Mucosa of descending colon (tissue), 3 donors: ENCODE measurements around the gene MAMDC4. TPM values are rescaled to one million over a fixed set of nuclear protein-coding genes. Genes with fewer than 3 reads are reported as not detected.

Experiments used
- ATAC-seq: fragments of 200-7000 bp; cut with Tn5 transposase; one replicate; pipeline ENCODE4 v1.9.1; 2020; ENCODE audit warnings: mild to moderate bottlenecking, moderate library complexity
- DNase-seq, 3 donors: peaks; one replicate each; pipeline ENCODE4 v3.0.0-alpha.2; 2020
- H3K36me3 ChIP-seq: fragments of 200-600 bp; one replicate; pipeline ENCODE4 v1.8.0; 2021; ENCODE audit warnings: low read depth, mild to moderate bottlenecking
- H3K4me1 ChIP-seq: fragments of 200-600 bp; one replicate; pipeline ENCODE4 v1.8.0; 2021; ENCODE audit warnings: low read depth, mild to moderate bottlenecking
- H3K4me3 ChIP-seq: fragments of 200-600 bp; one replicate; pipeline ENCODE4 v1.8.0; 2021; ENCODE audit warnings: mild to moderate bottlenecking
- H3K9me3 ChIP-seq: fragments of 200-600 bp; one replicate; pipeline ENCODE4 v1.8.0; 2021; ENCODE audit warnings: mild to moderate bottlenecking
- intact Hi-C, 2 donors: fragments of 100-400 bp; cut with DNase I in 1 of 2; cut with micrococcal nuclease in 1 of 2; formaldehyde crosslinking; loops; one replicate each; pipeline versions ENCODE4 v1.11.0 to v1.11.1; 2022; cut with DNase I, micrococcal nuclease
- total RNA-seq, 3 donors: library from RNA; stranded (reverse); fragmentation: NEBNext Ultra II Directional in 2 of 3; extraction: Animal tissue kit (Norgen Biotek cat#: 25700) in 2 of 3; gene quantifications; one replicate each; pipeline versions ENCODE4 v1.2.1 to v1.2.4, GENCODE V29; 2021 to 2023
- TF ChIP-seq, protein P1 (sequence below): fragments of 200-600 bp; IDR thresholded peaks from one replicate; pipeline ENCODE4 v1.8.0; 2022; ENCODE audit warnings: antibody characterized with exemption, mild to moderate bottlenecking
- donor health status: DM: no; HTN: no; CAD: no; lungs with moderate emphysema.
- donor health status: DM: no; HTN: no; CAD: no.
- donor health status: DM: no; HTN: yes; CAD: no.

The MAMDC4 gene
- total RNA-seq, 3 donors from 2014 or later, result 15.4 to 43.8 (median 18.5) TPM

GRCh38 chr9:136885950-136886578, 33.9 kb downstream of the MAMDC4 start, which contains the start of gene TRAF2:
TSS of gene TRAF2 (plus strand) at chr9:136886516. CDS start at chr9:136898741, 12,225 bp downstream.
- H3K36me3 ChIP-seq, result no peaks in the 10 kb centered on the region
- intact Hi-C loops, result no loop called here
- H3K4me1 ChIP-seq, result peaks cover 21% of the 10 kb centered on the region
- H3K9me3 ChIP-seq, result no peaks in the 10 kb centered on the region
- DNase-seq (peak; percentile 98 to 100 (median 99)), ATAC-seq (peak; percentile 92)
- TF ChIP-seq, protein P1, sequence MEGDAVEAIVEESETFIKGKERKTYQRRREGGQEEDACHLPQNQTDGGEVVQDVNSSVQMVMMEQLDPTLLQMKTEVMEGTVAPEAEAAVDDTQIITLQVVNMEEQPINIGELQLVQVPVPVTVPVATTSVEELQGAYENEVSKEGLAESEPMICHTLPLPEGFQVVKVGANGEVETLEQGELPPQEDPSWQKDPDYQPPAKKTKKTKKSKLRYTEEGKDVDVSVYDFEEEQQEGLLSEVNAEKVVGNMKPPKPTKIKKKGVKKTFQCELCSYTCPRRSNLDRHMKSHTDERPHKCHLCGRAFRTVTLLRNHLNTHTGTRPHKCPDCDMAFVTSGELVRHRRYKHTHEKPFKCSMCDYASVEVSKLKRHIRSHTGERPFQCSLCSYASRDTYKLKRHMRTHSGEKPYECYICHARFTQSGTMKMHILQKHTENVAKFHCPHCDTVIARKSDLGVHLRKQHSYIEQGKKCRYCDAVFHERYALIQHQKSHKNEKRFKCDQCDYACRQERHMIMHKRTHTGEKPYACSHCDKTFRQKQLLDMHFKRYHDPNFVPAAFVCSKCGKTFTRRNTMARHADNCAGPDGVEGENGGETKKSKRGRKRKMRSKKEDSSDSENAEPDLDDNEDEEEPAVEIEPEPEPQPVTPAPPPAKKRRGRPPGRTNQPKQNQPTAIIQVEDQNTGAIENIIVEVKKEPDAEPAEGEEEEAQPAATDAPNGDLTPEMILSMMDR, result no peak
- H3K4me3 ChIP-seq, result peak within 1 kb of the TSS; percentile 50

DNA sequence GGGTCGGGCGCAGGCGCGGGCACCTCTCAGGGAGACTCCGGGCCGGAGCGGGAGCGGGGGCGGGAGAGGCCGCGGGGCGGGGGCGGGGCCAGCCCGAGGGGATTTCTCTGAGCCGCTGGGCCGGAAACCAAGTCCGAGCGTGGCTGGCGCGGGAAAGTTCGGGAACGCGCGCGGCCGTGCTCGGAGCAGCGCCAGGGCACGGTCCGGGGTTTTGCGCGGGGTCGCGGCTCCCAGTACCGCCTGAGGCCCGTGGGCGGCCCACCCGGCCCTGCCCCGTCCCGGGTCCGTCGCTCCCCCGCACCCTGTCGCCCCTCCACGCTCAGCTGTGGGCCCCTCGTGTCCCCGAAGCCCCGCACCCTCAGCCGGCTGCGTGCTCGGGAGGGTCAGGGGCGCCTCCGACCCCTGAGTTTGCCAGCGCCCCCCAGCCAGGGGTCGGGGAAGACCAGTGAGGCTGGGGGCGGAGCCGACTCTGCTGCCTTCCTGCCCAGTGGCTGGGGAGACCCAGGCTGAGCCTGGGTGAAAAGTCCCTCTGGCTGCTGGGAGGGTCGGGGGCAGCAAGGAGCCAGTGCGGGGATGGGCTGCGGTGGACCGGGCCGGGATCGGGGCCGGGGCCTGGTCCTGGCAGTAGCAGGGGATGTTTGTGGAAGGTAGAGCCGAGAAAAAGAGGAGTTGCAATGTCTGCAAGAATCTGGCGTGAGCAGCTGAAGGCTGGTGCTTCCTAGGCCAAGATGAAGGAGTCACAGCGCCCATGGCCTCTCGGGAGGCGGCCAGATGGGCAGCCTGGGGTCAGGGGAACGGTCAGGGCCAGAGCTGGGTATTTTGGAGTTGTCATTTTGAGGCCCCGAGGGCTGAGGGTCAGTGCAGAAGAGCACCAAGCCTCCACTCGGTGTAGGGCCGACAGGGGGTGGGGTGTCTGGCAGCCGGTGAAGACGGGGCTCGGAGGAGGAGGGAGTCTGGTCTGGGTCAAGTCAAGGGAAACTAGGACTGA, 34.8 kb downstream of the MAMDC4 start:
- Histone ChIP-seq H3K4me3 (peak overlapping the region; percentile 50), H3K36me3 (no peaks in the 10 kb centered on the region), H3K9me3 (no peaks in the 10 kb centered on the region), H3K4me1 (peaks cover 15% of the 10 kb centered on the region)
- TF ChIP-seq, protein P1, result no peak
- intact Hi-C loops, result no loop called here
- ATAC-seq (peak; percentile 52), DNase-seq (peak; percentile 50 to 72 (median 67))

GRCh38 chr9:136888454-136888853, 36.3 kb downstream of the MAMDC4 start:
- ATAC-seq (no peak), DNase-seq (no peak)
- no peaks in the 10 kb centered on the region for H3K9me3 ChIP-seq
- intact Hi-C loops, result no loop called here
- TF ChIP-seq, protein P1, result no peak
- peaks cover 10% of the 10 kb centered on the region for H3K4me1 ChIP-seq
- H3K4me3 ChIP-seq, result no peak overlapping the region
- H3K36me3 ChIP-seq, result no peaks in the 10 kb centered on the region

DNA sequence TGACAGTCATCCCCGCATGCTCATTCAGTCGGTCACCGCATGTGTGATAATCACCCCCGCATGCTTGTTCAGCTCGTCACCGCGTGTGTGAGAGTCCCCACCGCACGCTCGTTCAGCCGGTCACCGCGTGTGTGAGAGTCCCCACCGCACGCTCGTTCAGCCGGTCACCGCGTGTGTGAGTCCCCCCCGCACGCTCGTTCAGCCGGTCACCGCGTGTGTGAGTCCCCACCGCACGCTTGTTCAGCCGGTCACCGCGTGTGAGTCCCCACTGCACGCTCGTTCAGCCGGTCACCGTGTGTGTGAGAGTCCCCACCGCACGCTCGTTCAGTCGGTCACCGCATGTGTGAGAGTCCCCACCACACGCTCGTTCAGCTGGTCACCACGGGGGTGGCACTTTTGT, 37.7 kb downstream of the MAMDC4 start:
- Histone ChIP-seq H3K36me3 (no peaks in the 10 kb centered on the region), H3K4me3 (no peak overlapping the region), H3K9me3 (no peaks in the 10 kb centered on the region), H3K4me1 (peaks cover 10% of the 10 kb centered on the region)
- no peak for ATAC-seq
- TF ChIP-seq, protein P1, result no peak
- DNase-seq, result no peak
- intact Hi-C loops, result no loop called here

- H3K9me3 ChIP-seq, result no peaks in the 10 kb centered on the region
- no peak overlapping the region for H3K4me3 ChIP-seq
- intact Hi-C loops, result no loop called here
- no peak for DNase-seq
- H3K4me1 ChIP-seq, result peaks cover 10% of the 10 kb centered on the region
- no peak for ATAC-seq
- TF ChIP-seq, protein P1, result no peak
- H3K36me3 ChIP-seq, result no peaks in the 10 kb centered on the region
These were observed 38.5 kb downstream of the MAMDC4 start for GRCh38 chr9:136890661-136891060.
